Neural cell (in vitro differentiated cells): ENCODE measurements around the gene PCDH9.

ENCODE experiments used
- CTCF ChIP-seq: fragments of 450-650 bp; IDR thresholded peaks from 2 replicates; pipeline ENCODE4 v1.5.1; 2014; ENCODE audit warnings: antibody characterized with exemption, mild to moderate bottlenecking, moderate library complexity; ENCODE audit not compliant: poor library complexity, severe bottlenecking
- EZH2 ChIP-seq: fragments of 200-600, 300-800 bp; shearing (Covaris generic), sonication (generic); IDR thresholded peaks from 2 replicates; pipeline ENCODE4 v1.6.1; 2014; ENCODE audit warnings: antibody characterized with exemption, low read length, borderline replicate concordance, mild to moderate bottlenecking; ENCODE audit not compliant: insufficient read depth, poor library complexity, severe bottlenecking
- RAD21 ChIP-seq: fragments of 450-650 bp; conservative IDR thresholded peaks from 2 replicates; pipeline ENCODE4 v1.6.1; 2014; ENCODE audit warnings: antibody characterized with exemption, mild to moderate bottlenecking, moderate library complexity
- SMC3 ChIP-seq: fragments of 450-650 bp; conservative IDR thresholded peaks from 2 replicates; pipeline ENCODE4 v1.6.1; 2014; ENCODE audit warnings: antibody characterized with exemption, mild to moderate bottlenecking, moderate library complexity; ENCODE audit not compliant: poor library complexity

- TF ChIP-seq CTCF (no peak), EZH2 (no peak), RAD21 (no peak), SMC3 (no peak)
Measured at GRCh38 chr13:67101730-67102467, 128.2 kb downstream of the PCDH9 start.
